Fibroblast of lung (primary cell): ENCODE data around the gene DPT. TPM values are rescaled to one million over a fixed set of nuclear protein-coding genes. Genes with fewer than 3 reads are reported as not detected.
A peak's percentile ranks its signal among the peaks of the same experiment; 100 is the strongest.

Experiments used
- DNase-seq, 2 donors: peaks; one replicate each; pipeline versions ENCODE4 v3.0.0 to v3.0.0-alpha.2; 2010; ENCODE audit warnings: low read depth in 2 of 2
- H2AFZ ChIP-seq: 2 replicates; pipeline ENCODE4 v1.5.1; 2012; ENCODE audit warnings: low read length, control low read depth, inconsistent platforms
- H3K27ac ChIP-seq: 2 replicates; pipeline ENCODE4 v1.5.1; 2011; ENCODE audit warnings: low read length, control low read depth; ENCODE audit not compliant: insufficient read depth
- H3K27me3 ChIP-seq: 2 replicates; pipeline ENCODE4 v1.5.1; 2011; ENCODE audit warnings: mild to moderate bottlenecking, low read length; ENCODE audit not compliant: control insufficient read depth, insufficient read depth
- H3K36me3 ChIP-seq: 2 replicates; pipeline ENCODE4 v1.5.1; 2011; ENCODE audit warnings: low read length; ENCODE audit not compliant: control insufficient read depth, insufficient read depth
- H3K4me1 ChIP-seq: 2 replicates; pipeline ENCODE4 v1.5.1; 2011; ENCODE audit warnings: low read length; ENCODE audit not compliant: control insufficient read depth, insufficient read depth; ENCODE audit errors: extremely low read depth
- H3K4me2 ChIP-seq: 2 replicates; pipeline ENCODE4 v1.5.1; 2011; ENCODE audit warnings: low read length, control low read depth; ENCODE audit not compliant: insufficient read depth; ENCODE audit errors: extremely low read depth
- H3K4me3 ChIP-seq, 4 experiments: fragments of 200-600 bp in 1 of 4; sonication (generic) in 1 of 4; replicated peaks in 1 of 4; 2 replicates each; pipeline ENCODE4 v1.5.1; 2011 to 2016; ENCODE audit warnings: low read length in 4 of 4, low read depth in 3 of 4, mild to moderate bottlenecking in 3 of 4, control low read depth in 2 of 4, inconsistent platforms in 1 of 4, mixed read lengths in 1 of 4; ENCODE audit not compliant: insufficient read depth in 1 of 4; ENCODE audit errors: control extremely low read depth in 1 of 4
- H3K79me2 ChIP-seq: 2 replicates; pipeline ENCODE4 v1.5.1; 2012; ENCODE audit warnings: mild to moderate bottlenecking, low read length, inconsistent platforms; ENCODE audit not compliant: control insufficient read depth, insufficient read depth
- H3K9ac ChIP-seq: 2 replicates; pipeline ENCODE4 v1.5.1; 2011; ENCODE audit warnings: mild to moderate bottlenecking, low read length, control low read depth; ENCODE audit not compliant: insufficient read depth
- H3K9me3 ChIP-seq: 2 replicates; pipeline ENCODE4 v1.5.1; 2012; ENCODE audit warnings: low read depth, low read length; ENCODE audit not compliant: control insufficient read depth, insufficient read depth
- H4K20me1 ChIP-seq: 2 replicates; pipeline ENCODE4 v1.5.1; 2011; ENCODE audit warnings: low read length; ENCODE audit not compliant: control insufficient read depth, insufficient read depth; ENCODE audit errors: extremely low read depth
- EZH2 ChIP-seq: IDR thresholded peaks from 2 replicates; pipeline ENCODE4 v1.5.1; 2012; ENCODE audit warnings: low read length, control low read depth, mild to moderate bottlenecking; ENCODE audit errors: missing control alignments
- polyA plus RNA-seq, 2 donors: library from polyadenylated mRNA; depleted of rRNA in 1 of 2; stranded (reverse) in 1 of 2; unstranded in 1 of 2; fragments of >200 nt; gene quantifications; 2 replicates each; pipeline ENCODE4 v1.2.1, GENCODE V29; 2011 to 2012; ENCODE audit warnings: missing spikeins in 1 of 2
- total RNA-seq: library from RNA; depleted of rRNA; stranded (reverse); fragments of >200 nt; gene quantifications from 2 replicates; pipeline ENCODE4 v1.2.1, GENCODE V29; 2014
- TF ChIP-seq, protein P1 (sequence below), 2 donors: IDR thresholded peaks in 1 of 2; conservative IDR thresholded peaks in 1 of 2; 1 replicate in 1 of 2; 2 replicates in 1 of 2; pipeline ENCODE4 v1.5.1; 2011 to 2012; ENCODE audit warnings: low read length in 2 of 2, control low read depth in 1 of 2, inconsistent platforms in 1 of 2, low read depth in 1 of 2, mild to moderate bottlenecking in 1 of 2

Gene DPT
- total and polyA plus RNA-seq, 2 donors (not counting 1 experiment from before 2014, with no cell fraction given), result 2.4 to 4.1 TPM

DNA sequence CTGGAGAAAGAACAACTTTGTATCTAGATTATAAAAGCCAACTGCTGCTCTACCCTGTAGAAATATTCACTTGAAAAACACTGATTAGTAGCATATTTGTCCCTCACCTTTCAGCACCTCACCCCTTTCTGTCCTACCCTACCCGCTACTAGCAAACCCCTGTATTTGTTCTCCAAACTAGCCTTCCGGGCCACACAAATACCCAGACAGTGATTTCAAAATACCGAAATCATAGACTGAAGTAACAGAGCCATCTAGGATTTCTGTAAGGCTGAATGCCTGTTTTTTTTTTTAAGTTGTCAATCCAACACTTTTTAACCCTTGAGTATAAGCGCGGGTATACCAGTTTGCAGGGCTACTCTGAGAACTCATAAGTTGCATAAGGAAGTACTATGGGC lies 398 bp upstream of the DPT start:
- no peak overlapping the region for H2AFZ ChIP-seq
- no peak for DNase-seq
- no peaks in the 10 kb centered on the region for H4K20me1 ChIP-seq
- no peaks in the 10 kb centered on the region for H3K4me1 ChIP-seq
- H3K4me2 ChIP-seq, result no peak overlapping the region
- no peaks in the 10 kb centered on the region for H3K79me2 ChIP-seq
- H3K27me3 ChIP-seq, result no peaks in the 10 kb centered on the region
- peak overlapping the region in 1 of 4 experiments; percentile 56 for H3K4me3 ChIP-seq
- H3K27ac ChIP-seq, result no peak overlapping the region
- H3K36me3 ChIP-seq, result no peaks in the 10 kb centered on the region
- H3K9ac ChIP-seq, result no peak overlapping the region
- no peak for TF ChIP-seq EZH2
- TF ChIP-seq, protein P1, sequence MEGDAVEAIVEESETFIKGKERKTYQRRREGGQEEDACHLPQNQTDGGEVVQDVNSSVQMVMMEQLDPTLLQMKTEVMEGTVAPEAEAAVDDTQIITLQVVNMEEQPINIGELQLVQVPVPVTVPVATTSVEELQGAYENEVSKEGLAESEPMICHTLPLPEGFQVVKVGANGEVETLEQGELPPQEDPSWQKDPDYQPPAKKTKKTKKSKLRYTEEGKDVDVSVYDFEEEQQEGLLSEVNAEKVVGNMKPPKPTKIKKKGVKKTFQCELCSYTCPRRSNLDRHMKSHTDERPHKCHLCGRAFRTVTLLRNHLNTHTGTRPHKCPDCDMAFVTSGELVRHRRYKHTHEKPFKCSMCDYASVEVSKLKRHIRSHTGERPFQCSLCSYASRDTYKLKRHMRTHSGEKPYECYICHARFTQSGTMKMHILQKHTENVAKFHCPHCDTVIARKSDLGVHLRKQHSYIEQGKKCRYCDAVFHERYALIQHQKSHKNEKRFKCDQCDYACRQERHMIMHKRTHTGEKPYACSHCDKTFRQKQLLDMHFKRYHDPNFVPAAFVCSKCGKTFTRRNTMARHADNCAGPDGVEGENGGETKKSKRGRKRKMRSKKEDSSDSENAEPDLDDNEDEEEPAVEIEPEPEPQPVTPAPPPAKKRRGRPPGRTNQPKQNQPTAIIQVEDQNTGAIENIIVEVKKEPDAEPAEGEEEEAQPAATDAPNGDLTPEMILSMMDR (conservative IDR thresholded peaks at IDR 0.05 in 1 of 2, IDR thresholded peaks at IDR 0.05 in 1 of 2; ENCODE audit: low read depth in 1 of 2, low read length in 2 of 2), result no peak
- no peaks in the 10 kb centered on the region for H3K9me3 ChIP-seq

DNA sequence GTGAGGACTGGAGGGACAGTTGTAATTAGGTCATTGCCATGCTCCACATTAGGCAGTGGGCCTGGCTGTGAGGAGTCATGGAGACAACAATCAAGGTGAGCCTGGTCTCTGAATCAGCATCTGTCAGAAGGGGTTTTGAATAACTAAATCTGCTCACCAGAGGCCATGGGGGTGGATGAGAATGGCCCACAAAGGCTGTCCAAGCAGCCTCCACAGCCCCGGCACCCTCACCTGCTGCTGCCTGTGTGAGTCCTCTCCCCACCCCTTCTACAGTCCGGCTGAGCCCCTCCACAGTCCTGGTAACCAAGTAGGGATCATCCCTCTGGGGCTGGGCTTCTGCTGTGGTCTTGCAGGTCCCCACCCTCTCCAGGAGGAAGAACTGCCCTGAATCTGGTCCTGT lies 2.3 kb downstream of the DPT start:
- H3K27ac ChIP-seq, result no peak overlapping the region

DNA sequence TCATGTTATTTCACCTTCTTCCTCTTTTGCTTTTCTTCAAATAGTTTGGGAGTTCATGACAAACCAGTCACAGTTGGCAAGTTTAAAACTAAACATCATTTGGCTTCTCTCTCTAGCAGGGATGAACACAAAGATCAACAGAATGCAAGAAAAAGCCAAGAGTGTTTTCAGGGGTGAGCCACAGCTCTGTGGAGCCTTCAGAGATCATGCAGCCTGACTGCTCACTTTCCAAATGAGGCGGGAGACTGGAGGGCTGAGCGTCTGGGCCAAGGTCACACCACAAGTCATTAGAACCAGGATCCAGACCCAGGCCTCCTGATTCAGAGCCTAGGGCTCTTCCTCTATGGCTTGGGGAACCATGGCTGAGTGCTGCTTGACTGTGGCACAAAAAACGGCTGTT lies 2.7 kb downstream of the DPT start:
- Histone ChIP-seq H3K9me3 (no peaks in the 10 kb centered on the region), H2AFZ (no peak overlapping the region), H3K36me3 (no peaks in the 10 kb centered on the region), H3K27ac (no peak overlapping the region), H4K20me1 (no peaks in the 10 kb centered on the region), H3K79me2 (no peaks in the 10 kb centered on the region), H3K4me2 (no peak overlapping the region), H3K27me3 (no peaks in the 10 kb centered on the region), H3K9ac (no peak overlapping the region), H3K4me3 (no peak overlapping the region), H3K4me1 (no peaks in the 10 kb centered on the region)
- TF ChIP-seq EZH2, result no peak
- TF ChIP-seq, protein P1 (conservative IDR thresholded peaks at IDR 0.05 in 1 of 2, IDR thresholded peaks at IDR 0.05 in 1 of 2; ENCODE audit: low read depth in 1 of 2, low read length in 2 of 2), result no peak
- DNase-seq, result peak in 1 of 2 donors; percentile 10

More for the DNA sequence above, 2.3 kb downstream of the DPT start:
- TF ChIP-seq, protein P1 (conservative IDR thresholded peaks at IDR 0.05 in 1 of 2, IDR thresholded peaks at IDR 0.05 in 1 of 2; ENCODE audit: low read depth in 1 of 2, low read length in 2 of 2), result no peak
- no peak for TF ChIP-seq EZH2
- Histone ChIP-seq H3K4me2 (no peak overlapping the region), H3K4me3 (no peak overlapping the region), H3K9me3 (no peaks in the 10 kb centered on the region), H3K9ac (no peak overlapping the region), H3K27me3 (no peaks in the 10 kb centered on the region), H3K36me3 (no peaks in the 10 kb centered on the region), H3K79me2 (no peaks in the 10 kb centered on the region), H2AFZ (no peak overlapping the region), H4K20me1 (no peaks in the 10 kb centered on the region), H3K4me1 (no peaks in the 10 kb centered on the region)
- DNase-seq, result no peak
